ENCODE measurements around the gene ITFG1.

Gene ITFG1

DNA sequence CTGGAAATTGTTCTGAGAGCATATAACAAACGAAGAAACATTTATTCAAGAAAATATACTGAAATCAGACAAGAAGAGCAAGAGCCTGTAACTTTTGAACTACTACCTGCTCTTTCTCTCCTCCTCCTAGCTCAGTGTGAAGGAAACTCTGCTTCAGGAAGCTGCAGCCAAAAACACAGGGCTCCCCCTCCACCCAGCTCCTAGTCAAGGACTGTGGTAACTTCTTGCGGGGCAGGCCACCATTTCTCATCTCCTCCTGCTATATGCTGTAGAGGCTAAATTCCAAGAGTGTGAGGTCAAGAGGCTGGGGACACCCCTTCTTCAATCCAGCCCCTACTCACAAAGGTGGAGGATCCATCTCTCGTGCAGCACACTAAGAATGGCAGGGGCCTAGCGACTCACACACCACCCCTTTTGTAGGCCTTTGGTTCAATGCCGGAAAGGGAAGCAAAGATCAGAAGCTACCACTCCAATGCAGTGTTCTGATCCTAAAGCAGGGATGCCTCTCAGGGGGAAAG lies 74.6 kb downstream of the ITFG1 start:
- TF ChIP-seq CTCF (IDR thresholded peaks at IDR 0.05): no peak
- DNase-seq (ENCODE audit: low spot score): no peak
- Histone ChIP-seq H3K27ac (no peak overlapping the region), H3K4me3 (no peak overlapping the region)

DNA sequence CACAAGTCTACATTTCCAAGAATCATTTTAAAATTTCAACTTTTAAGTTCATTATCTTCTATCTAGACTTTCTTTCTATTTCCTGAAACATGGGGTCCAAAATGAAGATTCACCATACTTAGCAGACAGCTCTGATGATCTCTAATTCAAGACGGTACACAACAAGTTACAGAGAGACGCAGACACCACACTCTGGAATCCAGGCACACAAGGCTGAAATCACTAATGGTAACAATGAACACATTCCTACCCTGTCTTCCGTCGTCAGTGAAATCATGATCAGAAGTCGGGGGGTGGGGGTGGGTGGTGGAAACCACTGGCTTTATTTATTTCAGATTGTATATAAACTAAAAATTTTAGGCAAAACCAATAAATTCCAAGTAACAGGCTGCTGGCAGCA lies 78.5 kb downstream of the ITFG1 start:
- no peak overlapping the region for H3K27ac ChIP-seq
- TF ChIP-seq CTCF (IDR thresholded peaks at IDR 0.05): no peak
- no peak for DNase-seq (ENCODE audit: low spot score)
- H3K4me3 ChIP-seq: no peak overlapping the region

- no peak for DNase-seq (ENCODE audit: low spot score)
- no peak for TF ChIP-seq CTCF (IDR thresholded peaks at IDR 0.05)
- no peak overlapping the region for H3K4me3 ChIP-seq
These were observed 83.7 kb downstream of the ITFG1 start for GRCh38 chr16:47377154-47377553.

GRCh38 chr16:47375423-47375822 lies 85.4 kb downstream of the ITFG1 start:
- no peak overlapping the region for H3K4me3 ChIP-seq

More at GRCh38 chr16:47377154-47377553, 83.7 kb downstream of the ITFG1 start:
- H3K27ac ChIP-seq: no peak overlapping the region

DNA sequence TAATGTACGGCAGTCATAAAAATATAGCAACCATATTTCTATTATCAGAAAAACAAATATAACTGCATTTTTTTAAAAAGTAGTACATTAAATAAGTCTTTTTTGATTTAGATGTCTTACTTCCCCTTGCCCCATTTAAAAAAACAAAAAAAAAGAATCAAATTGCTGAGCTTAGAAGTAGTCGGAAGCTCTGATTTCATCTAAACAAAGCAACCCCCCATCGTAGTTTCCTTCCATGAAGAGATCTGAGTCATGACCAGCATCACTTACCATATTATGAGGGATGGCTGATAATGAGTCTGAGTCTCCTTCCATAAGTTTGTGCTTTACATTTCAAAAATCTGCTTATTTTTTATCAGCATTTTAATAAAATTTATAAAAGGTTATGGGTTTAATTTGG lies 86.2 kb downstream of the ITFG1 start:
- no peak for TF ChIP-seq CTCF (IDR thresholded peaks at IDR 0.05)
- DNase-seq (ENCODE audit: low spot score): no peak

More at GRCh38 chr16:47375423-47375822, 85.4 kb downstream of the ITFG1 start:
- DNase-seq (ENCODE audit: low spot score): no peak
- TF ChIP-seq CTCF (IDR thresholded peaks at IDR 0.05): no peak
- no peak overlapping the region for H3K27ac ChIP-seq

DNA sequence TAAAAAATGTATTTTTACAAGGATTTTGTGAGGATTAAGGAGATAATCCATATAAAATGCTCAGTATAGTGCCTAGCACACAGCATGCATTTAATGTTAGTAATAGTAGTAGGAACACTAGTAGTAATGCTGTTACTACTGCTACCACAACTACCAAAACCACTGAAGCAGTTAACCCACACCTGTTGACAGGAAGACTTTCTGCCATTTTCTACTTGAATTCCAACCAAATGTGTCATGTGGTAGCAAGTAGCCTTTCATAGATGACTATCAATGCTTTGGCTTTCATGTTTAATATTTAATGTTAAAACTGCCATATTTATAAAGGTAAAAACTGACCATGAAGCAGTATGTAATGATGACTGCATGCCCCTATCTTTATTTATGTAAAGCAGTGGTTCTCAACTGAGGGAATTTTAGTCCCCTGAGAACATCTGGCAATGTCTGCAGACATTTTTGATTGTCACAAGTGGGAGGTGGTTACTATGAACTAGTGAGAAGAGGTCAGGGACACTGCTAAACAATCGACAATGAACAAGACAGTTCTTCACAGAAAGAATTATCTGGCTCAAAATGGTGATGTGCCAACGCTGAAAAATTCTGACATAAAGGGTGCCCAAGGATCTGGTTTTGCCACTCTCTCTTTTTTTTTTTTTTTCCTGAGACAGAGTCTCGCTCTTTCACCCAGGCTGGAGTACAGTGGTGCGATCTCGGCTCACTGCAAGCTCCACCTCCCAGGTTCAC lies 89.4 kb downstream of the ITFG1 start:
- DNase-seq (ENCODE audit: low spot score): no peak
- no peak for TF ChIP-seq CTCF (IDR thresholded peaks at IDR 0.05)
- H3K27ac ChIP-seq: no peak overlapping the region
- no peak overlapping the region for H3K4me3 ChIP-seq

More for the DNA sequence above, 86.2 kb downstream of the ITFG1 start:
- H3K27ac ChIP-seq: no peak overlapping the region
- H3K4me3 ChIP-seq: no peak overlapping the region

DNA sequence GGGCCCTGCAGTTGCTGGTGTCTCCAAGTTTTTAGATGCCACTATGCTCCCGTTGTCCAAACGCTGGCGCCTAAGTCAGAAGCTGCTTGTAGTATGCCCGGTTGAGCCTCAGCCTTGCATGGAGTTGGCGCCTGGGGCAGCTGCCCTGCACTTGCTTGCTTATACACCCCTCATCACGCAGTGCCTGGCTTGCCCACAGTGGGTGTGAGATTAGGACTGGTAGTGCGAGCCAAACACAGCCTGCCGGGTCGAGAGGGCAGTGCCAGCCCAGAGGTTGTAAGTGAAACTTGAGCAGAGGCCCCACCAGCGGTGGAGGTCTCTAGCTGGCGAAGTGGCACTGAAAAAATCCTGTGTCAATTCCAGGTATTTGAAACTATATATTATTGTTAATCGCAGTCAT lies 90.3 kb downstream of the ITFG1 start:
- DNase-seq (ENCODE audit: low spot score): no peak
- no peak for TF ChIP-seq CTCF (IDR thresholded peaks at IDR 0.05)
- Histone ChIP-seq H3K4me3 (no peak overlapping the region), H3K27ac (no peak overlapping the region)

All from coronary artery (tissue), 2 donors.